HCT116 (cell line): ENCODE measurements around the gene CHST15. TPM values are rescaled to one million over a fixed set of nuclear protein-coding genes. Genes with fewer than 3 reads are reported as not detected.

Experiments used
- ATAC-seq: fragments of 200-7000 bp; cut with Tn5 transposase; 2 replicates; pipeline ENCODE4 v1.9.1; 2020; ENCODE audit warnings: mild to moderate bottlenecking, moderate library complexity
- BruUV-seq: library from RNA; stranded (reverse); fragments of 400-500 nt; replicated peaks from 2 replicates; lab custom pipeline; 2021; lab: Mats Ljungman, UMichigan
- CTCF ChIA-PET: fragments of 300-600 bp; sonication (Branson Sonifier 250); formaldehyde crosslinking; loops from one replicate; lab custom pipeline; 2021; ENCODE audit warnings: antibody characterized with exemption; lab: Charles Lee
- POLR2A ChIA-PET: fragments of 300-600, 350-600 bp; sonication (Branson Sonifier 250); formaldehyde crosslinking; loops from one replicate; lab custom pipeline; 2021; ENCODE audit warnings: antibody characterized with exemption; lab: Charles Lee
- RAD21 ChIA-PET, 2 experiments: fragments of 300-600 bp; sonication (Branson Sonifier 250); formaldehyde crosslinking; loops; one replicate each; lab custom pipeline; 2023; ENCODE audit warnings: low total read pairs in 2 of 2; ENCODE audit not compliant: uncharacterized antibody in 2 of 2, unreplicated experiment in 2 of 2, low non-redundant PET in 1 of 2; lab: Charles Lee
- DNase-seq: peaks from one replicate; pipeline ENCODE4 v3.0.0-alpha.2; 2010; ENCODE audit warnings: low read depth, low spot score
- H2AFZ ChIP-seq: fragments of 200-600 bp; shearing (Covaris generic), sonication (generic); 2 replicates; pipeline ENCODE4 v1.6.1; 2017; ENCODE audit warnings: low read depth, mixed run types, mixed read lengths, antibody characterized with exemption, low read length; ENCODE audit not compliant: poor library complexity, severe bottlenecking
- H3K27ac ChIP-seq: 2 replicates; pipeline ENCODE4 v1.5.1; 2012; ENCODE audit warnings: low read depth, low read length
- H3K27me3 ChIP-seq: fragments of 200-600 bp; sonication (generic); 2 replicates; pipeline ENCODE4 v1.6.1; 2016; ENCODE audit warnings: mixed run types, low read length, mixed read lengths; ENCODE audit not compliant: insufficient read depth
- H3K36me3 ChIP-seq, 2 experiments: fragments of 200-500 bp in 1 of 2; fragments of 200-600 bp in 1 of 2; sonication (Bioruptor generic) in 1 of 2; sonication (generic) in 1 of 2; 2 replicates each; pipeline versions ENCODE4 v1.5.1 to v1.6.1; 2014 to 2016; ENCODE audit warnings: low read length in 2 of 2, inconsistent platforms in 1 of 2, mixed read lengths in 1 of 2, mixed run types in 1 of 2; ENCODE audit not compliant: insufficient read depth in 2 of 2, control insufficient read depth in 1 of 2
- H3K4me1 ChIP-seq, 2 experiments: fragments of 200-600 bp in 1 of 2; sonication (generic) in 1 of 2; 2 replicates each; pipeline versions ENCODE4 v1.5.1 to v1.6.1; 2012 to 2017; ENCODE audit warnings: low read length in 2 of 2, inconsistent platforms in 1 of 2, mild to moderate bottlenecking in 1 of 2, mixed read lengths in 1 of 2, mixed run types in 1 of 2, moderate library complexity in 1 of 2; ENCODE audit not compliant: insufficient read depth in 2 of 2, control insufficient read depth in 1 of 2
- H3K4me2 ChIP-seq: fragments of 200-600 bp; sonication (generic); 2 replicates; pipeline ENCODE4 v1.6.1; 2017; ENCODE audit warnings: mixed run types, low read length, mixed read lengths
- H3K4me3 ChIP-seq, 2 experiments: fragments of 200-600 bp in 1 of 2; sonication (generic) in 1 of 2; replicated peaks in 1 of 2; 2 replicates each; pipeline ENCODE4 v1.5.1; 2011 to 2016; ENCODE audit warnings: low read length in 2 of 2, control low read depth in 1 of 2, low read depth in 1 of 2, mild to moderate bottlenecking in 1 of 2, mixed read lengths in 1 of 2, mixed run types in 1 of 2
- H3K79me2 ChIP-seq: fragments of 200-600 bp; sonication (generic); 2 replicates; pipeline ENCODE4 v1.6.1; 2017; ENCODE audit warnings: mild to moderate bottlenecking, mixed run types, low read length, moderate library complexity, mixed read lengths; ENCODE audit not compliant: insufficient read depth
- H3K9ac ChIP-seq: fragments of 200-600 bp; sonication (generic); 2 replicates; pipeline ENCODE4 v1.6.1; 2016; ENCODE audit warnings: low read length, mixed read lengths
- H3K9me2 ChIP-seq: fragments of 200-600 bp; sonication (generic), shearing (Covaris generic); 2 replicates; pipeline ENCODE4 v1.6.1; 2017; ENCODE audit warnings: mixed run types, mild to moderate bottlenecking, moderate library complexity; ENCODE audit not compliant: insufficient read depth
- H3K9me3 ChIP-seq, 2 experiments: fragments of 200-500 bp in 1 of 2; fragments of 200-600 bp in 1 of 2; sonication (Bioruptor generic) in 1 of 2; sonication (generic) in 1 of 2; 2 replicates each; pipeline ENCODE4 v1.6.1; 2014 to 2017; ENCODE audit warnings: low read length in 2 of 2, mixed read lengths in 2 of 2, inconsistent platforms in 1 of 2, low read depth in 1 of 2, mild to moderate bottlenecking in 1 of 2, mixed run types in 1 of 2, moderate library complexity in 1 of 2; ENCODE audit not compliant: control insufficient read depth in 1 of 2, insufficient read depth in 1 of 2
- H4K20me1 ChIP-seq: fragments of 200-600 bp; sonication (generic), shearing (Covaris generic); 2 replicates; pipeline ENCODE4 v1.6.1; 2017; ENCODE audit warnings: mixed run types, mild to moderate bottlenecking, moderate library complexity; ENCODE audit not compliant: insufficient read depth
- ATF3 ChIP-seq: IDR thresholded peaks from 2 replicates; pipeline ENCODE4 v1.6.1; 2012
- CBX3 ChIP-seq: IDR thresholded peaks from 2 replicates; pipeline ENCODE4 v1.6.1; 2012; ENCODE audit warnings: low read depth
- EGR1 ChIP-seq: IDR thresholded peaks from 2 replicates; pipeline ENCODE4 v1.6.1; 2012; ENCODE audit warnings: low read depth
- EZH2 ChIP-seq: fragments of 200-600 bp; sonication (generic); IDR thresholded peaks from 2 replicates; pipeline ENCODE4 v1.6.1; 2017; ENCODE audit warnings: antibody characterized with exemption, mixed run types
- EZH2phosphoT487 ChIP-seq: fragments of 200-600 bp; IDR thresholded peaks from 2 replicates; pipeline ENCODE4 v1.6.1; 2018; ENCODE audit warnings: antibody characterized with exemption, borderline replicate concordance
- POLR2A ChIP-seq: IDR thresholded peaks from 2 replicates; pipeline ENCODE4 v1.7.0; 2011; ENCODE audit warnings: borderline replicate concordance; ENCODE audit not compliant: insufficient read depth, insufficient read length; ENCODE audit errors: extremely low read depth
- POLR2AphosphoS5 ChIP-seq: IDR thresholded peaks from 2 replicates; pipeline ENCODE4 v1.6.1; 2011; ENCODE audit warnings: mild to moderate bottlenecking, low read depth, low read length, moderate library complexity
- RAD21 ChIP-seq: IDR thresholded peaks from 2 replicates; pipeline ENCODE4 v1.6.1; 2012; ENCODE audit warnings: low read depth, mild to moderate bottlenecking
- SIN3A ChIP-seq: IDR thresholded peaks from 2 replicates; pipeline ENCODE4 v1.6.1; 2012; ENCODE audit warnings: low read depth
- SP1 ChIP-seq: IDR thresholded peaks from 2 replicates; pipeline ENCODE4 v1.6.1; 2012; ENCODE audit warnings: low read depth
- SRF ChIP-seq: IDR thresholded peaks from 2 replicates; pipeline ENCODE4 v1.6.1; 2012; ENCODE audit warnings: low read depth
- TCF7L2 ChIP-seq: IDR thresholded peaks from 2 replicates; pipeline ENCODE4 v1.7.0; 2011; ENCODE audit warnings: borderline replicate concordance, inconsistent platforms; ENCODE audit not compliant: insufficient read depth, insufficient read length; ENCODE audit errors: extremely low read depth
- ZFX ChIP-seq: fragments of 450-650 bp; IDR thresholded peaks from 2 replicates; pipeline ENCODE4 v1.6.1; 2017
- intact Hi-C: fragments of 100-400 bp; cut with micrococcal nuclease; formaldehyde crosslinking; loops from 2 replicates; pipeline ENCODE4 v1.10.0; 2022
- total RNA-seq: library from RNA; stranded (reverse); gene quantifications from one replicate; pipeline ENCODE4 v1.2.1, GENCODE V29; 2021; ENCODE audit not compliant: unreplicated experiment

Gene CHST15
- total RNA-seq, 1 experiment from 2014 or later: 47.2 TPM

DNA sequence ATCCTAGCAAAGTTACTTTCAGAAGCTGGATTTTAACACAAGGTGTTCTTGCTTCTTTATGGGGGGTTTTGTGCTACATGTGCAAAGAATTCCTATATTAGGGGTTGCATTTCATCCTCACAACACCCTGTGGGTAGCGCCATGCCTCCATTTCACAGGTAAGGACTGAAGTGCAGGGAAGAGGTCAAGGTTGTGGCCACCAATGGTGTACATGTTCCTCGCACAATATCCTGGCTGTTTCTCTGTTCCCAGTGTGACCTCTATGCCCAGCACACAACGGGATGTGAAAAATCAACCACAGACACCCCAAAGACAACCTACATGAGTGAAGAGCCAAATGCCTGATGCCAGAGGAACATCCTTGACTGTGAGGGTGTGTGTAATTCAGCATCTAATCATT lies 80.8 kb downstream of the CHST15 start:
- Histone ChIP-seq H3K4me2 (no peak overlapping the region), H3K27ac (no peak overlapping the region), H2AFZ (no peak overlapping the region), H3K4me3 (no peak overlapping the region), H3K4me1 (peaks cover 0 to 8% of the 10 kb centered on the region in 2 experiments; a peak in 2 of 4 replicates), H3K9me3 (no peaks in the 10 kb centered on the region), H3K79me2 (no peaks in the 10 kb centered on the region), H3K36me3 (peaks cover 11 to 32% of the 10 kb centered on the region in 2 experiments), H3K9ac (no peak overlapping the region), H3K27me3 (no peaks in the 10 kb centered on the region), H4K20me1 (no peaks in the 10 kb centered on the region), H3K9me2 (no peaks in the 10 kb centered on the region)
- ChIA-PET POLR2A (no interaction called here), RAD21 (no interaction called here), CTCF (no interaction called here)
- DNase-seq (no peak), ATAC-seq (no peak)
- BruUV-seq: no TSS peak
- intact Hi-C loops: no loop called here
- no peak for TF ChIP-seq EZH2

DNA sequence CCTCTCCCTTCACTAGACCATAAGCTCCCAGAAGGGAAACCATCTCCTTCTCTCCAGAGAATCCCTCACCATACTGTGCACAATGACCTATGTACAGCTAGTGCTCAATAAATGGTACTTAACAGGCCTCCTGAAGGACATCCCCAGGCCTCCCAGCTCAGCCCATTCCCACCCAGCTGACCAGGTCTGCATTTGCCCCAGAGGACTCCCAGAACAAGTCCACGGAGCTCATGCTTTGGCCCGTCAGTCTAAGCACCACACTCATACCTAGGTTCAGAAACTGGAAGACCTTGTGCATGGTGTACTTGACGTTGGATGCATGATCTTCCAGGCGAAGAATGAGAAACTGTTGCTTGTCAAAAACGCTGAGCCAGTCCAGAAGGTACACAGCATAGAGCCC lies 81.3 kb downstream of the CHST15 start:
- DNase-seq: no peak
- H3K27ac ChIP-seq: no peak overlapping the region
- intact Hi-C loops: no loop called here
- BruUV-seq: no TSS peak
- TF ChIP-seq SIN3A: no peak
- TF ChIP-seq, all 23 proteins: peak for 0
- no peaks in the 10 kb centered on the region for H3K27me3 ChIP-seq
- H3K4me2 ChIP-seq: no peak overlapping the region
- peaks cover 14 to 38% of the 10 kb centered on the region in 2 experiments for H3K36me3 ChIP-seq
- ChIA-PET RAD21 (no interaction called here), CTCF (interaction anchor here (1.1 to 1.4 kb wide), 2 partner anchors 16 to 18 kb away, joined by 3 to 4 read pairs; no protein-coding TSS in a partner anchor), POLR2A (no interaction called here)
- no peak overlapping the region for H3K4me3 ChIP-seq
- H3K79me2 ChIP-seq: no peaks in the 10 kb centered on the region
- ATAC-seq: no peak
- H4K20me1 ChIP-seq: no peaks in the 10 kb centered on the region
- no peaks in the 10 kb centered on the region for H3K9me2 ChIP-seq
- H3K9ac ChIP-seq: no peak overlapping the region
- no peak overlapping the region for H2AFZ ChIP-seq
- H3K9me3 ChIP-seq: no peaks in the 10 kb centered on the region
- H3K4me1 ChIP-seq: peaks cover 0 to 8% of the 10 kb centered on the region in 2 experiments; a peak in 2 of 4 replicates

DNA sequence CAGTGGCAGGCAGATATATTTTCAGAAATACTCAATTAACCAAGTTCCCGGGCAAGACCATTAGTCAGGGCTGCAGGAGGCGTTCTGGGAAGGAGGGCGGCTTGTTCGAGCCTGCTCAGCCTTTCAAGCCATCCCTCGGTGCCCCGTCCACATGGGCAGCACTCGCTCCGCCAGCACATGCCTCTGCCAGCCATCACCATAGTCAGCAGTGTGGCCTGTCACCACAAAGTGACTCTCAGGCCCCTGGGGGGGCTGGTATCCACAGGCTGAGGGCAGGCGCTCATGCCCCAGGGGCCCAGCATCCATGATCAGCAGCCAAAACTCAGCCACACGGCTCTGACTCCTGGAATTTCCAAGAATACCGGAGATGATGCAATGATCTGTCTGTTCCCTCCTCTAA lies 81.9 kb downstream of the CHST15 start:
- Histone ChIP-seq H3K79me2 (no peaks in the 10 kb centered on the region; the same call in 1 of the 2 replicates), H3K4me2 (no peak overlapping the region), H3K36me3 (peaks cover 14 to 38% of the 10 kb centered on the region in 2 experiments), H3K4me3 (no peak overlapping the region), H3K9me2 (no peaks in the 10 kb centered on the region), H3K27ac (no peak overlapping the region), H3K9ac (no peak overlapping the region), H3K27me3 (no peaks in the 10 kb centered on the region), H3K9me3 (no peaks in the 10 kb centered on the region), H2AFZ (no peak overlapping the region), H3K4me1 (peaks cover 0 to 8% of the 10 kb centered on the region in 2 experiments; a peak in 2 of 4 replicates), H4K20me1 (no peaks in the 10 kb centered on the region)
- intact Hi-C loops: no loop called here
- RAD21 ChIA-PET: no interaction called here
- CTCF ChIA-PET: interaction anchor here (1.1 to 1.4 kb wide), 2 partner anchors 16 to 17 kb away, joined by 3 to 4 read pairs; no protein-coding TSS in a partner anchor
- DNase-seq: no peak
- no TSS peak for BruUV-seq
- POLR2A ChIA-PET: no interaction called here
- no peak for ATAC-seq
- no peak for TF ChIP-seq SRF
- TF ChIP-seq RAD21: no peak
- TF ChIP-seq SIN3A: no peak
- TF ChIP-seq POLR2AphosphoS5: no peak
- no peak for TF ChIP-seq TCF7L2
- TF ChIP-seq POLR2A: no peak
- no peak for TF ChIP-seq ATF3
- TF ChIP-seq CBX3: no peak
- TF ChIP-seq ZFX: no peak
- TF ChIP-seq SP1: no peak
- TF ChIP-seq EZH2: no peak
- no peak for TF ChIP-seq EZH2phosphoT487
- TF ChIP-seq EGR1: no peak
